GM23248 (cell line): ENCODE data around the gene APLP2.

Experiments
- EZH2 ChIP-seq: fragments of 200-600 bp; sonication (generic); IDR thresholded peaks from 2 replicates; pipeline ENCODE4 v1.6.1; 2018; ENCODE audit warnings: antibody characterized with exemption, mild to moderate bottlenecking; ENCODE audit not compliant: insufficient read depth, poor library complexity, severe bottlenecking
- EZH2phosphoT487 ChIP-seq: fragments of 200-600 bp; sonication (generic); IDR thresholded peaks from 2 replicates; pipeline ENCODE4 v1.6.1; 2018; ENCODE audit warnings: antibody characterized with exemption, moderate library complexity, mild to moderate bottlenecking, low read depth; ENCODE audit not compliant: insufficient read depth

DNA sequence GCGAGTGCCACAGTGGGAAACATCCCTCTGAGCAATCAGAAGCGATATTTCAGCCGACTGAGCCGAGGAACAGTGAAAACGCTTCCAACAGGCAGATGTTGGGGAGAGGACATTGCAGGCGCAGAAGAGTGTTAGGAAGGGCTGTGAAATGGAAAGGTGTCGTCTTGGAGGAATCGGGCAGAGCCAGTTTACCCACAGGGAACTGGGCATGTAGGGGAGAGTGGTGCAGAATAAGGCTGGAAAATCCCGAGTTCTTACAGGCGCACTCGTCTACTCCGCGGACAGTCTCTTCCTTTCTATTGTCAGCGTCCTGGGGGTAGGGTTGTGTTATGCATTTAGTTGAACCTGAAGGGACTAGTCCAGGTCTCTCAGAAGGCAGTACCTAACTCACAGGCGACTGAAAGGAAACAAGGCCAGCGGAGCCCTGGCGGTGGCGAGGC, 1.1 kb upstream of the APLP2 start:
- TF ChIP-seq EZH2phosphoT487 (no peak), EZH2 (no peak)
